Ectodermal cell (in vitro differentiated cells): ENCODE measurements around the gene STARD7.
"Not testable (repeated sequence)": the region's sequence is repeated elsewhere in the genome, so short reads cannot be mapped to it uniquely, and the experiment has no call there.

Experiments used
- H3K27ac ChIP-seq: 2 replicates; pipeline ENCODE4 v1.7.0; 2013; ENCODE audit warnings: mild to moderate bottlenecking, low read depth, low read length; ENCODE audit not compliant: insufficient read depth, poor library complexity, severe bottlenecking
- H3K27me3 ChIP-seq: 2 replicates; pipeline ENCODE4 v1.7.0; 2013; ENCODE audit warnings: mild to moderate bottlenecking, low read length; ENCODE audit not compliant: insufficient read depth, control insufficient read depth, poor library complexity, severe bottlenecking
- H3K36me3 ChIP-seq: one replicate; pipeline ENCODE4 v1.7.0; 2013; ENCODE audit warnings: low read length; ENCODE audit not compliant: control insufficient read depth, insufficient read depth
- H3K4me1 ChIP-seq: one replicate; pipeline ENCODE4 v1.7.0; 2013; ENCODE audit warnings: low read length; ENCODE audit not compliant: control insufficient read depth, insufficient read depth
- H3K4me3 ChIP-seq: 2 replicates; pipeline ENCODE4 v1.7.0; 2013; ENCODE audit warnings: low read depth, low read length, control low read depth; ENCODE audit not compliant: insufficient read depth
- H3K9me3 ChIP-seq: 2 replicates; pipeline ENCODE4 v1.7.0; 2013; ENCODE audit warnings: mild to moderate bottlenecking, low read length, moderate library complexity; ENCODE audit not compliant: control insufficient read depth
- WGBS, 2 experiments: methylation state at CpG; one replicate each; pipeline ENCODE4 v1.1.7; 2013; ENCODE audit warnings: missing lambda C conversion rate in 2 of 2; 5-methylcytosine and 5-hydroxymethylcytosine counted together

Gene STARD7

DNA sequence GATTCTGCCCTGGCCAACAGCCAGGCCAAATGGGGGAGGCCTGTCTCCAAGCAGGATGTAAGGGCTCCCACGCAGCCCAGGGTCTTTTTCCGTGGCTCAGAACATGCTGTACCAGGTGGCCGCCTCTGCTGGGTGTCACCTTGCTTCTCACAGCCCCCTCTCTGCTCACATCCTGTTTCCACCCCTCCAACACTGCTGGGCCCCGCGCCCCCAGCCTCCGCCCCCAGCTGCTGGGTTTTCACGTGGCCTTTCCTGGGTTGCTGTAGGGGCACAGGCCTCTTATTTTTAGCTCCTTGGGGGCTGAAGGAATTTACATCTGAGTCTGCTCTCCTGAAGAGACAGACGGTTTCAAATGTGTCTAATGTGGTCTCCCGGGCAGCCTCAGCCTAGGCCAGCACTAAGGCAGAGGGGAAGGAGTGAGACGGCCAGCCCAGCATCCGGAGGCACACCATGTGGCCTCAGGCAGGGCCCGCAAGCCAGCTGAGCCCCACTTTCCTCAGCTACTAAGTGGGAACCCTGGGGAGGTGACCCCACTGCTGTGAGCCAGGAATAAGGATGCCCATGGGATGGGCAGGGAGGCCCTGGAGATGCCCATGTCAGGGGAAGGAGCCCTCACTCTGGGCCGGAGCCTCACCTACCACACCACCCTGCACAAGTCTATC, 44.7 kb downstream of the STARD7 start:
- Histone ChIP-seq H3K9me3 (no peaks in the 10 kb centered on the region), H3K36me3 (no peaks in the 10 kb centered on the region), H3K4me1 (no peaks in the 10 kb centered on the region), H3K4me3 (no peak overlapping the region), H3K27me3 (no peaks in the 10 kb centered on the region), H3K27ac (no peak overlapping the region)
- 86 to 88% methylated on average over 13 of the region's 13 CpGs for WGBS, 2 experiments

DNA sequence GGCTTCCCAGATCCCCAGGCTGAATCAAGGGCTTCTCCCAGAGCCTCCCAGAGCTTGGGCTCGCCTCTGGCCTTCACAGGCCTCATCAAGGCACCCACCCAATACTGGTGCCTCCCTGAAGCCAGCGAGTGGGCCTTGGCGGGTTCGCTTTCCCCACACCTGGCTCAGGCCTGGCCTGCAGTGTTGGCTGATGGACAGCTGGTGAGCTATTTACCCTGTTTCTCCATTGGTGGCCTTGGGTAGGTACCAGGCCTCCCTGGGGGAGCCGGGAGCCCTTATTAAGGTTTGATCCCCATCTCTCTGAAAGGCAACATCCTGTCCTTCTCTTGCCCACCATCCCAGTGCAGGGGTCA, 45.2 kb downstream of the STARD7 start:
- Histone ChIP-seq H3K9me3 (no peaks in the 10 kb centered on the region), H3K27me3 (no peaks in the 10 kb centered on the region), H3K4me1 (no peaks in the 10 kb centered on the region), H3K36me3 (no peaks in the 10 kb centered on the region), H3K27ac (no peak overlapping the region), H3K4me3 (no peak overlapping the region)
- WGBS, 2 experiments, result 95% methylated on average over 5 of the region's 5 CpGs

DNA sequence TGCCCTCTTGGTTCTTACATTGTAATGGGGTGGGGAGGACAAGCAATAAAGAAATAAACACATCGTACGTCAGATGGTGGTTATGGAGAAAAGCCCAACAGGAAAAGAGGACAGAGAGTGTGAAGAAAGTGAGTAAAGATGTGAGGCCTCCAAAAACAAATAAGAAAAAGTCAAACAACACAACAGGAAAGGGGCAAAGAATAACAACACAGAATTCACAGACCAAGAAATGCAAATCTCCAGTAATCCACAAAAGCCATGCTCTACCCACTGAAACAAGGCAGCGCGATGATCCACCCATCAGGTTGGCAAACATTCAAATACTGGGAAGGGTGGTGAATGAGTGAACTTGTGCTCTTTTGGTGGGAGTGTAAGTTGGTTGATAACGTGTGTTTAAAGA, 46.7 kb downstream of the STARD7 start:
- Histone ChIP-seq H3K36me3 (no peaks in the 10 kb centered on the region), H3K27me3 (no peaks in the 10 kb centered on the region), H3K4me3 (no peak overlapping the region), H3K9me3 (no peaks in the 10 kb centered on the region), H3K27ac (no peak overlapping the region), H3K4me1 (peaks cover 5% of the 10 kb centered on the region)
- 85 to 89% methylated on average over 5 of the region's 5 CpGs for WGBS, 2 experiments

DNA sequence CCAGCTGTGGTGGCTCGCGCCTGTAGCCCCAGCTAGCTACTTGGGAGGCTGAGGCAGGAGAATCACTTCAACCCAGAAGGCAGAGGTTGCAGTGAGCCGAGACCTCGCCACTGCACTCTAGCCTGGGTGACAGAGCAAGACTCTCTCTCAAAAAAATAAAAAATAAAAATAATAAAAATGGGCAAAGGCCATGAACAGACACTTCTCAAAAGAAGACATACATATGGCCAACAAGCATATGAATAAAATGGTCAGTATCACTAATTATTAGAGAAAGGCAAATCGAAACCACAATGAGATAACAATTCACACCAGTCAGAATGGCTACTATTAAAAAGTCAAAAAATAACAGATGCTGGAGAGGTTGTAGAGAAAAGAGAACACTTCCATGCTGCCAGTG, 48.3 kb downstream of the STARD7 start:
- H3K27me3 ChIP-seq, H3K4me1 ChIP-seq, H3K36me3 ChIP-seq, H3K4me3 ChIP-seq, H3K9me3 ChIP-seq, H3K27ac ChIP-seq: not testable (repeated sequence)
- WGBS, 2 experiments, result 87 to 95% methylated on average over 3 to 4 of the region's 5 CpGs

DNA sequence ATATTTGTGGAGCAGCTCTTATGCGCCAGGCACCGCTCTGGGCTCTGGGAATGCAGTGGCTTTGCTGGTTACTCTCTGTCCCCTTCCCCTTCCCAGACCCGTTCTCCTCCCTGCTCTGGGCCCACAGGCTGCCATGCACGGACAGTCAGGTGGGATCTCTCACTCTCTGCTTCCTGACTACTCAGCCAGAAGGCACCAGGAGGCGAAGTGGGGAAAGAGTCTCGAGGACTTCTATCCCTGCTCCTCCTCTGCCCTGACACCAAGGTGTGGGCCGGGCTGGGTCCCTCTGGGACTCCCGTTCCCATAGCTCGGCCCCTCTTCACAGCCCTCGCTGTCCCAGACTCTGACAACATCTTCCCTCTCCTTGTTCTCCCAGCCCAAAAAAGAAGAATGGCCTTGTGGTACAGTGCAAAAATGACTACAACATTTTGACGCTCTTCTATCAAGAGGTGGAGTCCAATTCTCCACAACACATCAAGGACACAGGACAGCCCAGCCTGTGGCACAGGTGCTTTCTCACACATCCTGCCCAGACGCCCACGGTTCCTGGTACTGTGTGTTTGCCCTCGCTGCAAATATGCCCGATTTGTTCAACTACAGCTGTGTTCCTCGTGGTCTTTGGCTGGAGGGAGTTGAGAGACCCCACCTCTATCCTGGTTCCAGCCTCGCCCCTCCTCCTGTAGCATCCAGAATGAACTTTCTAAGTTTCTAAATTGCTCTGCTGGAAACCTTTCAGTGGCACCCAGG, 49.4 kb downstream of the STARD7 start:
- Histone ChIP-seq H3K36me3 (no peaks in the 10 kb centered on the region), H3K4me1 (peaks cover 5% of the 10 kb centered on the region), H3K27ac (no peak overlapping the region), H3K9me3 (no peaks in the 10 kb centered on the region), H3K4me3 (no peak overlapping the region), H3K27me3 (no peaks in the 10 kb centered on the region)
- WGBS, 2 experiments, result 87 to 88% methylated on average over 17 of the region's 17 CpGs

DNA sequence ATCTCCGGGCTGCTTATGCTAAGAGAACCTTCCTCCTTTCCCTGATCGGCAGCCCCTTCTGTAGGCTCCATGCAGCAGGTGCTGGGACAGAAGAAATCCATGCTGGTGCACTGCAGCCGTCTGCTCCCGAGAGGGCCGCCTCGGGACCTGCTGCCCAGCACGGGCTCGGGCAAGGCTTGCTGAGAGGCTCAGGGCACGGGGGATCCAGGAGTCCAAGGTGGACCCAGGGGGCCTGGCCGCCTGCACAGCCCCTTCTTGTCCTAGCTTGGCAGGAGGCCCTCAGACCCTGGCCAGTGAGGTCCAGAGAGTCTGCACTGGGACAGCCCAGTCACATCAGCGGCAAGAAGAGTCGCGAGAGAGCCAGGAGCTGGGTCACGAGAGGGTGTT, 50.1 kb downstream of the STARD7 start:
- Histone ChIP-seq H3K36me3 (no peaks in the 10 kb centered on the region), H3K4me1 (peaks cover 6% of the 10 kb centered on the region), H3K4me3 (no peak overlapping the region), H3K27ac (no peak overlapping the region), H3K27me3 (no peaks in the 10 kb centered on the region), H3K9me3 (no peaks in the 10 kb centered on the region)
- 89 to 90% methylated on average over 14 of the region's 14 CpGs for WGBS, 2 experiments

DNA sequence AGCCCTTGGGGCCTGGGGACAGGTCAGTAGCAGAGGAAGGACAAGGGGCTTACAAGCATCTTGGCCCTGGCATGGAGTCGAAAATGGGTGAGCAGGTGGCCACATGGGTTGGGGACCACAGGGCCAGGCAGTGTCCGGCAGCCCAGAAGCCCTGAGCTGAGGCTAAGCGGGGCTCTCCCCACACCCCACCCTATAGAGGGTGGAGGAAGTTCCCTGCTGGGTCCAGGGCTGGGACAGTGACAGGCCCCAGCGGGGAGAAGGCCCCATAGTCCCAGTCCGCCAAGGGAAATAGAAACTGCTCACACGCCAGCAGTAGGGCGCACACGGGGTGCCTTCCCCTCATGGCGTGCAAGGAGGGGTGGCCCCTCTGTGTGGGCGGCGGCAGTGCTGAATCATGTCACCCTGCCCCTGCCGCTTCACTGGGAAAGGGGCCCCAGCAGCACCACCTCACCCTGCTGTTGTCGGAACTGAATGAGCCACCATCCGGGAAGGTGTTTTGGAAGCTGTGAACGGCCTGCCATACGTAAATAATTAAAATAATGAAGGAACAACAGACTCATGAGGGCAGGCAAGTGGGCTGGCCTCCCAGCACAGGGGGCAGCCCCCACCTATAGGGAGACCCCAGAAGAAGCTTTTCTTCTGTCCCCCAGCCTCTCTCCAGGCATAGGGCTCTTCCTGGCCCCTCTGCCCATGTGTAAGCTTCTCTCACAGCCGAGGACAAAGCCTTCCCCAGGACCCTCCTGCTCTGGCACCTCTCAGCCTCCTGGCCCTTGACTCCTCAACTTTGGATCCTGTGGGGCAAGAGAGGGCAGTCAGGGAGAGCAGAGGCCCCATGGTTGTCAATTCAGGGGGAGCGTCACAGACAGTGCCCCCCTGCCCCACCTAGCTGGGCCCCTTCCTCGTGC, 50.7 kb downstream of the STARD7 start:
- 85 to 86% methylated on average over 17 to 19 of the region's 19 CpGs for WGBS, 2 experiments
- Histone ChIP-seq H3K4me3 (no peak overlapping the region), H3K9me3 (no peaks in the 10 kb centered on the region), H3K4me1 (peaks cover 13% of the 10 kb centered on the region), H3K27ac (no peak overlapping the region), H3K36me3 (no peaks in the 10 kb centered on the region), H3K27me3 (no peaks in the 10 kb centered on the region)

DNA sequence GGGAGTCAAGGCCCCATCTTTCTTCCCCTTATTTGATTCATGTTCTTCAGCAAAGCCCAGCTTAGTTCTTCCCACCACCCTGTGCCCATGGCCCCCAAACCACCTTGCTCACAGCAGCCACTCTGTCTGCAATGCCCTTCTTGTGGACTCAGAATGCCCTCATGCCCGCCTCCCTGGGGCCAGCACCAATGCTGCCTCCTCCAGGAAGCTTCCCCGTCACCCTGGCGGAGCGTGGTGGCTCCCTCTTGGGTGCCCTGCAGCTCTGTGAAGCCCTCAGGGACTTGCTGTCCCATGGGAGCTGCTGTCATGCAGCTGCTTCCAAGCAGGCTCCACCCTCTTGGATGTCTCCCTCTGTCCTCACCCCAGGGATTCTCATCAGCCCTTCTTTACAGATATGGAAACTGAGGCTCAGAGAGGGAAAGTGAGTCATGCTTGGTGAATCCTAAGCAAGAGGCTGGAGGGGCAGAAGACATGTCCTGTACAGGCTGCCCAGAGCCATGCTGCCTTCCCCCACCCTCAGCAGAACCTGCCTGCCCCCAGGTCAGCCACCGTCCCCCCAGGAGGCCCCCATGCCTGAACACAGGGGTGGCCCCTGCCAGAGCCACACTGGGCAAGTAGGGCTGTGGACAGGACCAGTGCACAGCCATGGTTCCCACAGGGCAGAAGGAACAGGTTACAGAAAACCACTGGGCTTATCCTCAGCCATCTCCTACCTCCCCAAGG, 51.5 kb downstream of the STARD7 start:
- H3K36me3 ChIP-seq, result no peaks in the 10 kb centered on the region
- H3K4me3 ChIP-seq, result no peak overlapping the region
- H3K27me3 ChIP-seq, result no peaks in the 10 kb centered on the region
- peaks cover 19% of the 10 kb centered on the region for H3K4me1 ChIP-seq
- H3K9me3 ChIP-seq, result no peaks in the 10 kb centered on the region
- no peak overlapping the region for H3K27ac ChIP-seq
- WGBS, 2 experiments, result 92 to 94% methylated on average over 5 of the region's 5 CpGs

DNA sequence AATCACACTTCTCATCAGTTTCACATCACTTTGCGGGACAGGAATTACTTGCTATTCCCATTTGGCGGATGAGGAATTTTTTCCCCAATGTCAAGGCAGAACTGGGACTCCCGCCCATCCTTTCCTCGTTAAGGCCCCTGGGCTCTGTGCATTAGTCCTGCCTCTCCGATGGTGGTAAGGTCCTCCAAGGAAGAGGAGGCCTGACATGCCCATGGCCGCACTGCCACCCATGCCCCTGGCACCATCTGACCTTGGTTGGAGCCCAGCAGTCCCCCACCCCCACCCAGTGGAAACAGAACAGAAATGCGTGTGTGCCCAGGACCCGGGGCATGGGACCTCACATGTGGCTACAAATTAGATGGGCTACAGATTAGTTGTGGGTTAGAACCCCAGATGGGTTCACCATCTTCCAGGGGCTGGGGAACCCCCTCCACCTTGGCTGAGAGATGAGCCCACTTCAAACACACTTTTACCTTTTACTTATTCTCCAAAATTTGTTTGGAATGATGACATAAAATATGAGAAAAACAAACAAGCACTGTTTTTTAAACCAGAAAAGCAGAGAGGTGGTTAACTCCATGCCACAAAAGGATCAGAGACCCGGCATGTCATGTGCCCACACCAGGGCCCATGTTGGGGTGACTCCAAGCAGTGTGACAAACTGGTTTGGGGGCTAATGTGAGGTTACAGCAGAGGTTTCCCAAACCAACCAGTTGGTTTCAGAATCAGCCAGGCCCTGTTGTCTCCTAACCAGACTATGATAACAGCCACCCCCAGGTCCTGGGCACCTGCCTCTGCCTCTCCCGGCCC, 52.4 kb downstream of the STARD7 start:
- Histone ChIP-seq H3K27ac (no peak overlapping the region), H3K36me3 (no peaks in the 10 kb centered on the region), H3K4me3 (no peak overlapping the region), H3K4me1 (peaks cover 22% of the 10 kb centered on the region), H3K27me3 (no peaks in the 10 kb centered on the region), H3K9me3 (no peaks in the 10 kb centered on the region)
- WGBS, 2 experiments, result 93 to 94% methylated on average over 10 of the region's 10 CpGs
